K562 (cell line): ENCODE results near the gene FRMD1. TPM values are rescaled to one million over a fixed set of nuclear protein-coding genes. Genes with fewer than 3 reads are reported as not detected.

ENCODE experiments used
- ATAC-seq: fragments of 200-7000 bp; cut with Tn5 transposase; 3 replicates; pipeline ENCODE4 v1.9.1; 2020; ENCODE audit warnings: moderate library complexity
- BruUV-seq: library from RNA; stranded (reverse); fragments of 400-500 nt; replicated peaks from 2 replicates; lab custom pipeline; 2021; lab: Mats Ljungman, UMichigan
- CTCF ChIA-PET: fragments of 300-600 bp; formaldehyde crosslinking; extraction: SDS; loops from one replicate; lab custom pipeline; 2021; ENCODE audit warnings: low intra/inter-chr PET ratio; lab: Yijun Ruan, JAX
- POLR2A ChIA-PET: fragments of 300-600, 350-650 bp; sonication (Branson Sonifier 250); formaldehyde crosslinking; extraction: SDS; loops from one replicate; lab custom pipeline; 2021; ENCODE audit warnings: antibody characterized with exemption, inconsistent platforms; lab: Yijun Ruan, JAX
- DNase-seq, 4 experiments: peaks; one replicate each; pipeline versions ENCODE4 v3.0.0 to v3.0.0-alpha.2; 2011 to 2018; ENCODE audit warnings: low spot score in 3 of 4, mixed read lengths in 3 of 4; ENCODE audit errors: extremely low read depth in 1 of 4
- FAIRE-seq: peaks from 2 replicates; lab custom pipeline; 2011; peaks lifted over from hg19 to GRCh38; lab: Jason Lieb, UNC
- H2AFZ ChIP-seq: 2 replicates; pipeline ENCODE4 v1.6.0; 2011; ENCODE audit warnings: low read depth, low read length, control low read depth, inconsistent platforms
- H3K27ac ChIP-seq: fragments of 200-600 bp; 3 replicates; pipeline ENCODE4 v1.8.0; 2011; ENCODE audit warnings: low read depth, mild to moderate bottlenecking, control low read depth, inconsistent platforms, low read length, moderate library complexity, mixed read lengths; ENCODE audit errors: extremely low read depth
- H3K27me3 ChIP-seq, 2 experiments: fragments of 300-600 bp in 1 of 2; 2 replicates in 1 of 2; 3 replicates in 1 of 2; pipeline versions ENCODE4 v1.6.0 to v1.8.0; 2011; ENCODE audit warnings: inconsistent platforms in 2 of 2, low read length in 2 of 2, mild to moderate bottlenecking in 1 of 2, mixed read lengths in 1 of 2, moderate library complexity in 1 of 2; ENCODE audit not compliant: control insufficient read depth in 2 of 2, insufficient read depth in 2 of 2
- H3K36me3 ChIP-seq: fragments of 300-600 bp; 3 replicates; pipeline ENCODE4 v1.8.0; 2011; ENCODE audit warnings: mild to moderate bottlenecking, low read length, inconsistent platforms; ENCODE audit not compliant: control insufficient read depth, insufficient read depth
- H3K4me1 ChIP-seq, 2 experiments: fragments of 200-600 bp in 1 of 2; replicated peaks in 1 of 2; 2 replicates in 1 of 2; 3 replicates in 1 of 2; pipeline versions ENCODE4 v1.5.1 to v1.8.0; 2011; ENCODE audit warnings: inconsistent platforms in 2 of 2, low read length in 2 of 2, mild to moderate bottlenecking in 1 of 2, mixed read lengths in 1 of 2, moderate library complexity in 1 of 2; ENCODE audit not compliant: control insufficient read depth in 2 of 2, insufficient read depth in 2 of 2
- H3K4me2 ChIP-seq: 2 replicates; pipeline ENCODE4 v1.6.1; 2011; ENCODE audit warnings: low read length, control low read depth, inconsistent platforms, mixed read lengths; ENCODE audit not compliant: insufficient read depth
- H3K4me3 ChIP-seq: fragments of 200-600 bp; sonication (generic), shearing (Covaris generic); 2 replicates; pipeline ENCODE4 v1.5.1; 2016; ENCODE audit warnings: control low read depth, inconsistent platforms
- H3K79me2 ChIP-seq: fragments of 200-600 bp; 3 replicates; pipeline ENCODE4 v1.8.0; 2011; ENCODE audit warnings: low read length, inconsistent platforms; ENCODE audit not compliant: control insufficient read depth, insufficient read depth
- H3K9ac ChIP-seq, 2 experiments: 2 replicates each; pipeline versions ENCODE4 v1.6.0 to v1.6.1; 2011; ENCODE audit warnings: low read depth in 2 of 2, low read length in 2 of 2, control low read depth in 1 of 2, inconsistent platforms in 1 of 2, mild to moderate bottlenecking in 1 of 2, mixed read lengths in 1 of 2; ENCODE audit not compliant: insufficient read depth in 1 of 2
- H3K9me1 ChIP-seq: one replicate; pipeline ENCODE4 v1.6.0; 2011; ENCODE audit warnings: inconsistent platforms, mild to moderate bottlenecking, low read length, moderate library complexity; ENCODE audit not compliant: control insufficient read depth, insufficient read depth
- H3K9me3 ChIP-seq: replicated peaks from 2 replicates; pipeline ENCODE4 v1.5.1; 2011; ENCODE audit warnings: low read depth, low read length, inconsistent platforms; ENCODE audit not compliant: control insufficient read depth, insufficient read depth
- H4K20me1 ChIP-seq: replicated peaks from 2 replicates; pipeline ENCODE4 v1.6.1; 2011; ENCODE audit warnings: low read length, inconsistent platforms, mixed read lengths; ENCODE audit not compliant: control insufficient read depth, insufficient read depth
- CEBPB ChIP-seq: fragments of 450-650 bp; IDR thresholded peaks from 2 replicates; pipeline ENCODE4 v1.6.1; 2016; ENCODE audit warnings: missing genetic modification characterization, missing compliant biosample characterization
- TEAD1 ChIP-seq, 2 experiments: fragments of 450-650 bp in 1 of 2; sonication (generic) in 1 of 2; formaldehyde crosslinking; IDR thresholded peaks; 2 replicates each; pipeline versions ENCODE4 v1.4.0 to v1.8.0; 2020 to 2022; ENCODE audit warnings: mild to moderate bottlenecking in 2 of 2, missing genetic modification reagents in 1 of 2
- U2AF1 ChIP-seq: fragments of 200-400 bp; formaldehyde crosslinking; optimal IDR thresholded peaks from 2 replicates; pipeline ENCODE3; 2017; ENCODE audit warnings: mild to moderate bottlenecking, low read depth, low read length, moderate library complexity
- XRCC3 ChIP-seq: fragments of 450-650 bp; IDR thresholded peaks from 2 replicates; pipeline ENCODE4 v1.6.1; 2017; ENCODE audit warnings: mild to moderate bottlenecking, moderate library complexity
- ZFP1 ChIP-seq: fragments of 450-650 bp; formaldehyde crosslinking; IDR thresholded peaks from 2 replicates; pipeline ENCODE4 v1.4.0; 2020; ENCODE audit warnings: mild to moderate bottlenecking, mixed read lengths
- ZNF644 ChIP-seq: fragments of 200-800 bp; sonication (Bioruptor generic); IDR thresholded peaks from 2 replicates; pipeline ENCODE4 v1.6.1; 2016; ENCODE audit warnings: low read depth, missing genetic modification characterization, missing compliant biosample characterization
- WGBS: fragments of 100-300 bp; shearing (Covaris generic); methylation state at CpG from one replicate; pipeline ENCODE4 v1.1.6; 2016; ENCODE audit warnings: low coverage, mixed read lengths; ENCODE audit not compliant: insufficient coverage; ENCODE audit errors: missing lambda C conversion rate; 5-methylcytosine and 5-hydroxymethylcytosine counted together
- in situ Hi-C: fragments of 300-500 bp; cut with MboI; formaldehyde crosslinking; loops from 4 replicates; pipeline ENCODE4 v1.15.0; 2018; ENCODE audit warnings: inconsistent platforms, mixed read lengths
- intact Hi-C: fragments of 100-400 bp; cut with micrococcal nuclease; formaldehyde crosslinking; loops from 2 replicates; pipeline ENCODE4 v1.14.2; 2022
- polyA plus RNA-seq, 8 experiments: library from polyadenylated mRNA; depleted of rRNA in 4 of 8; stranded (reverse) in 5 of 8; unstranded in 3 of 8; fragments of >200 nt; fragmentation: Nextera tagmentation in 2 of 8; fragmentation: Illumina TruSeq in 1 of 8; extraction: Ambion mirVana in 2 of 8; extraction: Trizol in 1 of 8; gene quantifications; 2 replicates each; pipeline versions ENCODE4 v1.2.1 to v1.2.3, GENCODE V29; 2011 to 2014; ENCODE audit warnings: inconsistent platforms in 1 of 8, missing spikeins in 1 of 8
- total RNA-seq, 7 experiments: library from RNA; depleted of rRNA in 6 of 7; stranded (reverse); fragments of >200 nt in 6 of 7; fragmentation: Illumina TruSeq in 2 of 7; extraction: Trizol in 2 of 7; gene quantifications; 2 replicates each; pipeline versions ENCODE4 v1.2.1 to v1.2.3, GENCODE V29; 2011 to 2021; ENCODE audit warnings: low replicate concordance in 1 of 7

Gene FRMD1
- total and polyA plus RNA-seq, 9 of the 15 experiments (the other 6 are each of a cell fraction or from before 2014, with no cell fraction given), result 0.01 to 0.04 (median 0.01) TPM; not detected in 6

- BruUV-seq, result no TSS peak
- peaks cover 46 to 90% of the 10 kb centered on the region in 2 experiments for H3K27me3 ChIP-seq
- TF ChIP-seq ZFP1 (no peak), XRCC3 (no peak), TEAD1 (CRISPR knock-in tag; IDR thresholded peaks at IDR 0.05) (no peak), U2AF1 (no peak)
- ATAC-seq, result no peak
- H3K4me3 ChIP-seq, result no peak overlapping the region
- no peaks in the 10 kb centered on the region for H3K9me3 ChIP-seq
- CTCF ChIA-PET, result no interaction called here
- H3K4me1 ChIP-seq, result no peaks in the 10 kb centered on the region; a peak in 1 of 5 replicates
- no peaks in the 10 kb centered on the region for H3K36me3 ChIP-seq
- in situ Hi-C loops, result no loop called here
- 2% methylated on average over 11 of the region's 11 CpGs for WGBS
- H3K9ac ChIP-seq, result no peak overlapping the region
- FAIRE-seq, result no peak
- no peaks in the 10 kb centered on the region; the same call in 1 of the 2 replicates for H4K20me1 ChIP-seq
- intact Hi-C loops, result no loop called here
- H2AFZ ChIP-seq, result no peak overlapping the region
- no peaks in the 10 kb centered on the region for H3K79me2 ChIP-seq
- DNase-seq, result no peak
- H3K4me2 ChIP-seq, result no peak overlapping the region
- POLR2A ChIA-PET, result no interaction called here
- H3K9me1 ChIP-seq, result no peaks in the 10 kb centered on the region
- H3K27ac ChIP-seq, result no peak overlapping the region
These were observed 45.9 kb upstream of the FRMD1 start for GRCh38 chr6:168124921-168125320.

GRCh38 chr6:168124158-168124557 is 45.1 kb upstream of the FRMD1 start:
- no peak overlapping the region for H3K27ac ChIP-seq
- H2AFZ ChIP-seq, result no peak overlapping the region
- WGBS, result 3% methylated on average over 7 of the region's 7 CpGs
- H3K9ac ChIP-seq, result no peak overlapping the region
- no peaks in the 10 kb centered on the region for H3K9me3 ChIP-seq
- no peak overlapping the region for H3K4me3 ChIP-seq
- in situ Hi-C loops, result no loop called here
- no peaks in the 10 kb centered on the region for H3K9me1 ChIP-seq
- H4K20me1 ChIP-seq, result no peaks in the 10 kb centered on the region; the same call in 1 of the 2 replicates
- H3K4me1 ChIP-seq, result no peaks in the 10 kb centered on the region; a peak in 1 of 5 replicates
- FAIRE-seq (no peak), ATAC-seq (no peak), DNase-seq (no peak)
- no peaks in the 10 kb centered on the region for H3K79me2 ChIP-seq
- H3K36me3 ChIP-seq, result no peaks in the 10 kb centered on the region
- BruUV-seq, result no TSS peak
- no peak overlapping the region for H3K4me2 ChIP-seq
- peaks cover 40 to 83% of the 10 kb centered on the region in 2 experiments for H3K27me3 ChIP-seq
- intact Hi-C loops, result no loop called here
- ChIA-PET POLR2A (interaction anchor here (0.6 to 0.8 kb wide), 2 partner anchors 55 to 96 kb away, joined by 3 to 4 read pairs; no protein-coding TSS in a partner anchor), CTCF (no interaction called here)
- TF ChIP-seq ZNF644 (tag), result no peak
- no peak for TF ChIP-seq CEBPB (tag)
